HFFc6 (cell line): ENCODE measurements around the gene CLIP4. TPM values are rescaled to one million over a fixed set of nuclear protein-coding genes. Genes with fewer than 3 reads are reported as not detected.

Experiments
- DNase-seq: peaks from one replicate; pipeline ENCODE4 v3.0.0-alpha.2; 2018
- H3K27ac Mint-ChIP-seq: 2 replicates; pipeline ENCODE4 v1.8.0; 2020; ENCODE audit warnings: mild to moderate bottlenecking, mixed read lengths
- H3K27me3 Mint-ChIP-seq: 2 replicates; pipeline ENCODE4 v1.8.0; 2021; ENCODE audit warnings: mild to moderate bottlenecking, moderate library complexity, mixed read lengths; ENCODE audit not compliant: insufficient read depth
- H3K36me3 Mint-ChIP-seq: 2 replicates; pipeline ENCODE4 v1.8.0; 2021; ENCODE audit warnings: low read depth, mixed read lengths
- H3K4me1 Mint-ChIP-seq: 2 replicates; pipeline ENCODE4 v1.8.0; 2020; ENCODE audit warnings: low read depth, mixed read lengths
- H3K4me3 Mint-ChIP-seq: 2 replicates; pipeline ENCODE4 v1.8.0; 2020; ENCODE audit warnings: mild to moderate bottlenecking, moderate library complexity, mixed read lengths
- H3K9me3 Mint-ChIP-seq: 2 replicates; pipeline ENCODE4 v1.8.0; 2020; ENCODE audit warnings: mild to moderate bottlenecking, mixed read lengths
- CTCF ChIP-seq: fragments of 200-600 bp; sonication (generic); IDR thresholded peaks from 2 replicates; pipeline ENCODE4 v1.5.0; 2021; ENCODE audit warnings: antibody characterized with exemption, mild to moderate bottlenecking
- total RNA-seq, 6 experiments: library from RNA; stranded (reverse); fragmentation: NEBNext Ultra II Directional; extraction: Animal tissue kit (Norgen Biotek cat#: 25700); gene quantifications; 2 replicates in 1 of 6; 3 replicates in 5 of 6; pipeline ENCODE4 v1.2.3, GENCODE V29; 2021

Gene CLIP4
- total RNA-seq, 6 experiments from 2014 or later, result 33.7 to 40.9 (median 36.6) TPM

- Mint-ChIP-seq H3K9me3 (no peaks in the 10 kb centered on the region), H3K36me3 (0 out of 2 replicates have a peak, but pooled peaks cover 6% of the 10 kb centered on the region), H3K27ac (no peak overlapping the region; the same call in 1 of the 2 replicates), H3K4me1 (peaks cover 23% of the 10 kb centered on the region), H3K27me3 (no peaks in the 10 kb centered on the region), H3K4me3 (no peak overlapping the region)
- no peak for TF ChIP-seq CTCF
- DNase-seq, result peak; percentile 7
These were observed 92.3 kb downstream of the CLIP4 start for GRCh38 chr2:29207352-29208148.

GRCh38 chr2:29209551-29209950 is 94.3 kb downstream of the CLIP4 start:
- no peak overlapping the region for H3K27ac Mint-ChIP-seq
- no peak overlapping the region for H3K4me3 Mint-ChIP-seq
- H3K27me3 Mint-ChIP-seq, result no peaks in the 10 kb centered on the region
- H3K4me1 Mint-ChIP-seq, result peaks cover 35% of the 10 kb centered on the region
- DNase-seq, result no peak
- 0 out of 2 replicates have a peak, but pooled peaks cover 6% of the 10 kb centered on the region for H3K36me3 Mint-ChIP-seq
- no peaks in the 10 kb centered on the region for H3K9me3 Mint-ChIP-seq
- TF ChIP-seq CTCF, result no peak

GRCh38 chr2:29212009-29212408 is 96.8 kb downstream of the CLIP4 start:
- no peaks in the 10 kb centered on the region for H3K27me3 Mint-ChIP-seq
- peak; percentile 18 for DNase-seq
- TF ChIP-seq CTCF, result peak; percentile 72
- H3K4me3 Mint-ChIP-seq, result no peak overlapping the region
- no peak overlapping the region for H3K27ac Mint-ChIP-seq
- H3K36me3 Mint-ChIP-seq, result 0 out of 2 replicates have a peak, but pooled peaks cover 6% of the 10 kb centered on the region
- no peaks in the 10 kb centered on the region for H3K9me3 Mint-ChIP-seq
- H3K4me1 Mint-ChIP-seq, result peaks cover 34% of the 10 kb centered on the region

- peak; percentile 24 for DNase-seq
- no peak for TF ChIP-seq CTCF
- no peaks in the 10 kb centered on the region for H3K36me3 Mint-ChIP-seq
- no peak overlapping the region; the same call in 1 of the 2 replicates for H3K27ac Mint-ChIP-seq
- H3K27me3 Mint-ChIP-seq, result peaks cover 7% of the 10 kb centered on the region
- no peak overlapping the region for H3K4me3 Mint-ChIP-seq
- H3K9me3 Mint-ChIP-seq, result no peaks in the 10 kb centered on the region
- peaks cover 21% of the 10 kb centered on the region for H3K4me1 Mint-ChIP-seq
These were observed 98.7 kb downstream of the CLIP4 start for GRCh38 chr2:29213888-29214291.

- DNase-seq, result no peak
- no peak for TF ChIP-seq CTCF
- no peak overlapping the region for H3K4me3 Mint-ChIP-seq
- peaks cover 13% of the 10 kb centered on the region for H3K27me3 Mint-ChIP-seq
- no peaks in the 10 kb centered on the region for H3K9me3 Mint-ChIP-seq
- peaks cover 21% of the 10 kb centered on the region for H3K4me1 Mint-ChIP-seq
- H3K27ac Mint-ChIP-seq, result no peak overlapping the region
- no peaks in the 10 kb centered on the region for H3K36me3 Mint-ChIP-seq
These were observed 99.9 kb downstream of the CLIP4 start for GRCh38 chr2:29215073-29215472.
